ENCODE results near the gene PGLYRP2.

The PGLYRP2 gene

DNA sequence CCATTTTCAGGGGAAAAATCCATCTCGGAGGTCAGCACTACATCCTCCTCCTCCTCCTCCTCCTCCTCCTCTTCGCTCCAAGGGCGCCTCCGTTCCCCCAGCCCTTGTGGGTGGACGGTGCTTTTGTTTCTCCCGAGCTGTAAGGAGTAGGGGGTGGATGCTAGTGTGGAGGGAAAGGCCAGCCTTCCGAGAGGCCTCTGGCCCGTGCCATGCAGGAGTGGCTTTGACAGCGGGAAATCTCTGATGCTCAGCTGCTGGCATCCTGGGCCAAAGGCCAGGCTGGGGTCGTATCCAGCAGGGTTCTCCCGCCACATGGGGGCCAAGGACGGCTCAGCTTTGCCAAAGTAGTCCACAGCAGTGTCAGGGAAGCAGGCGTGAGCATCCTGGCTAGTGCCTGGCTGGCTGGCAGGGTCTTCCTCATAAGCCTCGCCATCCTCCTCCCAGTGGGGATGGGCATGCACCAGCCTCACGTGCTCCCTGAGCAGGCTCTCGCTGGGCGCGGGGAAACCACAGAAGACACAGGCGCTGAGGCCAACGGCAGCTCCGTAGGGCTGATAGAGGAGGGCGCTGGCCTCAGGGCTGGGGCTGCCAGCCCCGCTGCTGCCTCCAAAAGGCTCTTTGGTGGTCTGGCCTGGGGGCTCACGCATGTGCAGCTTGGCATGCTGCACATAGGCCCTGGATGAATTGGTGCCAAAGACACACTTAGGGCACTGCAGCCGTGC lies 40.1 kb downstream of the PGLYRP2 start:
- no peak for DNase-seq (ENCODE audit: low read depth in 2 of 2)

DNA sequence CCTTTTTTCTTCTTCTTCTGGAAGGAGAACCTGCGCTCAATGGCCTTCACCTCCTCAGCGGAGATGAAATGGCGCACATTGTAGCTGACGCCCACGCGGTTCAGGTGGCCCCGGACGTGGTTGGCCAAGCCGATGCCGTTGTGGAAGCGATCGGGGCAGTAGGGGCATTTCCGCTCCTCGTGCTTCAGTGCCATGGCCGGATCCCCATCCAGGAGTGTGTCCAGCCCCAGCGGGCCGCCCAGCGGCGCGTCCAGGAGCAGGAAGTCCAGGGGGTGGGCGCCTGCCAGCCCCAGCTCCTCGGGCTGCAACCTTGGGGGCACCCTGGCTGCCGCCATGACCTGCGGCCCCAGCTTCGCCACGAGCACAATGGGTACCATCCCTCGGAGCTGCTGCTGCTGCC lies 40.7 kb downstream of the PGLYRP2 start:
- DNase-seq (ENCODE audit: low read depth in 2 of 2) = no peak

DNA sequence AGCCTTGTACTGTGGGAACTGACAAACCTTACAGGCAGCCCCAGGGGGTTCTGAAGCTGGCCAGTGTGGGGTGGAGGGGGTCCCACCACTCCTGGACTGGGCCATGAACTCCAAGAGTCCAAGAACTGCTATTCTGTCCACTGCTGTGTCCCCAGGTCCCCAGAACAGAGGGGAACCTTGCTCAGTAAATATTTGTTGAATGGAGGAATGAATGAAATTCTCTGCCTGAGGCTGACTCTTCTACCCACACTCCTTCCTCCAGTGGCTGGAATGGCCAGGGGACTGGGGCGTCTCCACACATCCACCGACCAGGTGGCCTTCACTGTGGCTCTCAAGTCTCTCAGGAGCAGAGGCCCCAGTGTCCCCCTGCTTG lies 41.2 kb downstream of the PGLYRP2 start:
- no peak for DNase-seq (ENCODE audit: low read depth in 2 of 2)

DNA sequence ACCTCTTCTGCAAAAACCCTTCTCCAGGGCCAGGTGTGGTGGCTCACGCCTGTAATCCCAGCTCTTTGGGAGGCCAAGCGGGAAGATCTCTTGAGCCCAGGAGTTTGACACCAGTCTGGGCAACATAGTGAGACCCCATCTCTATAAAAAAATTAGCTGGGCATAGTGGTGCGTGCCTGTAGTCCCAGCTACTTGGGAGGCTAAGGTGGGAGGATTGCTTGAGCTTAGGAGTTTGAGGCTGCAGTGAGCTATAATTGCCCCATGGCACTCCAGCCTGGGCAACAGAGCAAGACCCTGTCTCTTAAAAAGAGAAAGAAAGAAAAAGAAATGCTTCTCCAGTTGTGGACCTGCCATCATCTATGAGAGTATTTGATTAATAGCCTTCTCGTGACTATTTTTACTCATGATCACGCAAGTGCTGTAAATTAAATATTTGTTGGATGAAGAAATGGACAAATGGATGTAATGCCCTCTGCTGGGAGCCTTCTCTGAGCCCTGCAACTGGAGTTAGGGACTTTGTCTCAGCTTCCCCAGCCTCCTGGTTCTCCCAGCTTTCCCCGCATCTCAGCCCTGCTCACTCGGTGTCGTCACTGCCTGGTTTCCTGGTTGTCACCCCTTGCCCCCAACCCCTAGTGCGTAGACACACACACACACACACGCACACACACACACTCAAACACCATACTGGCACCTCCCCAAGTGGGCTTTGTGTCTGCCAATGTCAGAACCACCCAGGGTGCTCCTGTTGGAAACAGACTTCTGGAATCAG lies 41.8 kb downstream of the PGLYRP2 start:
- DNase-seq (ENCODE audit: low read depth in 2 of 2) = no peak

DNA sequence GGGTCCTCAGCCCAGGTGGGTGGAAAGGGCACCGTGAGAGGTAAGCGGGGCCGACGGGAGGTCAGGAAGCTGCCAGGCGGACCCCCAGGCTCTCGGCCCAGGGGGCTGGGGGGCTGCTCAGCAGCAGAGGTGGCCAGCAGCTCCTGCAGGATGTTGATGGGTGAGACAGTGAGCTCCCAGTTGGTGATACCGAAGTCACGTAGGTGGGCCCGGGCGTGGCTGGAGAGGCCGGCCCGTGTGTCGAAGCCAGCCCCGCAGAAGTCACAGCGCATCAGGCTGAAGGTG lies 42.5 kb downstream of the PGLYRP2 start:
- DNase-seq (ENCODE audit: low read depth in 2 of 2) = no peak

DNA sequence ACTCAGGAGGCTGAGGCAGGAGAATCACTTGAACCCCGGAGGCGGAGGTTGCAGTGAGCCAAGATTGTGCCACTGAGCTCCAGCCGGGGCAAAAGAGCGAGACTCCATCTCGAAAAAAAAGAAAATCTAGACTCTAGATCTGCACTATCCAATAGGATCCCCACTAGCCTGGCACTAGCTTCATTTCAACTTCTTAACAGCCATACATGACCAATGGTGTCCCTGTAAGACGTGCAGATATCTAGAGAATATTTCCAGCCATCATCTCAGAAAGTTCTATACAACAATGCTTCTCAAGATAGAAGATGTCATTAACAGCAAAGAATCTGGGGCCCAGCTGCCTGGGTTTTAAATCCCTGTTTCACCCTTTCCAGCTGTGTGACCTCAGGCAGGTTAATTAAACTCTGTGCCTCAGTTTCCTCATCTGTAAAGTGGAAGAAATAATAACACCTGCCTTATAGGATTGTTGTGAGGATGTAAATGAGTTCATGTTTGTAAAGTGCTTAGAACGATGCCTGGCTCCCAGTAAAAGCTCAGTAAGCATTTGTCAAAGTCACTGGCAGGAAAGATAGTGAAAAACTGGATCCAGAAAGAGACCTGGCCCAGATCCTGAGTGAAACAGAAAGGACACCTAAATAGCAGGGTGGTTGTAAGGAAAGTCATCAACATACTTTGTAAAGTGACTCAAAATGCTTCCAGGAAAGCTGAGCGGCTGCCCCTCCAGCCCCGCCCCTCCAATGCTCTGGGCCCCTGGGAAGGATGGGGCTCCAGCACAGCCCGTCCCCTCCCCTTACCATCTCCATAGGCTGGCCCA lies 43.1 kb downstream of the PGLYRP2 start:
- no peak for DNase-seq (ENCODE audit: low read depth in 2 of 2)

DNA sequence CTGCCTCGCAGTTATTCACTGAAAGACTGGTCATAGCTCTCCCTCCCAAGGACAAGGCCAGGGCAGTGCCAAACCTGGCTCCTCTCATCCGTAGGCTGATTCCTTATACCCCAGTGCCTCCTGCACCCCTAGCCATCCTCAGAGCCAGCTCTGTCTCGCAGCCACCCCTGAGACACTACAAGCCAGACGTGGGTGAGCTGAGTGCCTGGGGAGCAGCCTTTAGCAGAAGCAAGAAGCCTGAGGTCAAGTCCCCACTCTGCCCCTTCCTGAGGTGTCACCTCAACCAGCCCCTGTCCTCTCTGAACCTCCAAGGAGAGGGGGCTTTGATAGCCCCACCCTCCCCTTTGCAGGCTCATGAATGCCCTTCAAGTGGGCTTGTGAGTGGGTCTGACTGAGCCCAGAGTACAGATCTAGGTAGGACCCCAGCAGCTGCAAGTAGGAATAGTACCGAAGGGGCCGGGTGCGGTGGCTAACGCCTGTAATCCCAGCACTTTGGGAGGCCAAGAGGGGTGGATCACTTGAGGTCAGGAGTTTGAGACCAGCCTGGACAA lies 45.7 kb downstream of the PGLYRP2 start:
- DNase-seq (ENCODE audit: low read depth in 2 of 2) = no peak

DNA sequence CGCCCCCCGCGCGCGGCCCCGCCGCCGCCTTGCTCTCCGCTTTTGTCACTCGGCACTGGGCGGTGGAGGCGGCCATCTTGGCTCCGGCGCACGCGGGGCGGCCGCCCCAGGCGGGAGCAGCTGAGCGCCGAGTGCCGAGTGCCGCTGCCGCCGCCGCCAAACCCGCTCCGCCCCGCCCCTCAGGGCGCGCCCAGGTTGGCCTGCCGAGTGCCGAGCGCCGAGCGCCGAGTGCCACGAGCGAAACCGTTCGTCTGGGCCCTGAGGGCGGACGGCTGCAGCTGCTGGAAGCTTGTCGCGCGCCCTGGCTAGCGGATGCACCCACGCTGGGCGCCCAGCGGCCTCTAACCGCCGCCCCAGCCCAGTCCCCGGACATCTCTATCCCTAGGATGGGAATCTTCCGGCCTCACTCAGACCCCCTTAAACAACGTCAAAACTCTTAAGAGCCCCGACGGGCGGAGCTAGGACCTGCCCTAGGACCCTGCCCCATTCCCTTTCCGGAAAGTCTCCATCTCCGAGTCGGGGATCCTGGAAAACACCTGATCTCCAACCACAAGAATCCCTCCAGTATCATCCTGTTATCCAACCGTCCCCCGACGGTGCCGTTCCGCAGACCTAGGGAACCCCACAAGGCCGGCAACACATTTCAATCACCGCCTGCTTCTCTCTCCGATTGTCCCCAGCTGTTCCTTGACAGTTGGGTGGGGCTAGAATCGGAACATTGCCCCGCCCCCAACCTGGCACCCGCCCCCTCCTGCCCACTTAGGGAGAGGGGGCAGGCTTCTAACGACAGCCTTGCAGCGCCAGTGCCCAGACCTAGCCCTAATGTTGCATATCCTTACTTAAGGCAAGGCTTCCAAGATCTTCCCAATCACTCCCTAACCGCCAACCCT lies 46.4 kb downstream of the PGLYRP2 start:
- peak; percentile 77 to 84 for DNase-seq (ENCODE audit: low read depth in 2 of 2)

DNA sequence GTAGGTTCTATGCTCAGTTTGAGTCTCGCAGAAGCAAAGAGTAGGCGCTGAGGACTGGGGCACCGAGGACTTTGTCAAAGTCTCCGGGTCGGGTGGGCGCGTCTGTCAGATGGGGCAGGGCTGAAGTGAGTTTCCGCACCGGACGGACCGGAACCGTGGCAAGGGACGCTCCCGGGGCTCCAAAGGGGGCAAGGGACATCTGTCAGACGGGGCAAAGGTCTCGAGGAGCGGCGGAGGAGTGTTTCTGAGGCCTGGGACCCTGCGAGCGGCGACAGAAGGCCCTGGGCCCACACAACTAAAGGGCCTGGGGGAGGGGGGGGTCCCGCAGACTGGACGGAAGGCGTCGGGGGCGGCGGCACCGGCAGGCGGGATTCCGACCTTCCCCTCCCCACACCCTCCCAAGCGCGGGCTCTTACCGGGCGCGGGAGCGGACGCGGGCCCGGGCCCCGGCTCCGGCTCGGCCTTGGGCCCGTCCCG lies 47.2 kb downstream of the PGLYRP2 start:
- no peak for DNase-seq (ENCODE audit: low read depth in 2 of 2)

DNA sequence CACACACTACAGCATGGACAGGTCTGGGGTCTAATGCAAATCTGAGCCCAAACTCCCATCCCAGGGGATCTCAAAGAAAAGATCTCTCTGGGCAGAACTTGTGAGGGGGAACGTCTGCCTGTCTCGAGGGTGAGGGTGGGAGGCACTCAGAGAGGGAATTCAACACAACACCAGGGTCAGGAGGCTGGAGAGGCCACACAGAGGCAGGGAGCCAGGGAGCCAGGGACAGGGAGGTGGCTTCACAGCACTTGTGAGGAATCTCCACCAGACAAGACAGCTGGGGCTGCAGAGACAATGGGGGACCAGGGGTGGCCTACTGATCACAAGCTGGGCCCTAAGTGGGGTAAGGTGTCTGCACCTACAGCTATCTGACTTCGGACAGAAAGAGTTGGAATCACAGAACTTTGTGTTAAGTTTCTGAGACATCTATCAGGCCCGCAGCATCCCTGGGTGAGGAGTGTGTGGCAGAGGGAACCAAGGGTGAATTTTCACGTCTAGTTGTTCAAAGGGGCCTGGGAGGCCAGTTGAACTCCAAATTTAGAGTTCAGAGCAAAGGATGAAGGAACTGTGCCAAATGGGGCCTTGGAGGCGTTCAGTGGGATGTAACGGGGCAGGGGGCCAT lies 47.8 kb downstream of the PGLYRP2 start:
- no peak for DNase-seq (ENCODE audit: low read depth in 2 of 2)

DNA sequence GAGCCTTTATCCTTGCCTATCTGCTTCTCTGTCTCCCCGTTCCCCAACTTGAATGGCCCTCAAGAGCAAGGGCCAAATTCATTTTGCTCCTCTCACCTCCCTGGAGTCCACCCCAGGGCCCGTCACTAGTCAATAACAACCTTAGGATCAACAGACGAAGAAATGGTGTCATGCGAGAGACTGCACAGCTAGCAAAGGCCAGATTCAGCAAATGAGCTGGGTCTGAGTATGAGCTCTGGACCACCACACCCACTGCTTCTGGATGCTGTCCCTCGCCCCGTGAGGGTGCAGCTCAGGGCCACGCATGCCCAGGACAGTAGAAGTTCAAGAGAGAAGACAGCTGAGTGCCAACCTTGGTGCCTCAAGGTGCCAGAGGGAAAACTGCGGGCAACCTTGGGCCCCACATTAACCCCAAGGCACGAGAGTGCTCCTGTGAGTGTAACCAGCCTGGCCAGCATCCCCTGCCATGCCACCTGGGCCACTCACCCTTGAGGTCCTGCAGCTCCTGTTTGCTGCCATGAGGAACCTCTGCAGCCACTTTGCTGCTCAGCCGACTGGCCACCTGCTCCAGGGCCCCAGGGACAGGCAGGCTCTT lies 48.7 kb downstream of the PGLYRP2 start:
- DNase-seq (ENCODE audit: low read depth in 2 of 2) = no peak

DNA sequence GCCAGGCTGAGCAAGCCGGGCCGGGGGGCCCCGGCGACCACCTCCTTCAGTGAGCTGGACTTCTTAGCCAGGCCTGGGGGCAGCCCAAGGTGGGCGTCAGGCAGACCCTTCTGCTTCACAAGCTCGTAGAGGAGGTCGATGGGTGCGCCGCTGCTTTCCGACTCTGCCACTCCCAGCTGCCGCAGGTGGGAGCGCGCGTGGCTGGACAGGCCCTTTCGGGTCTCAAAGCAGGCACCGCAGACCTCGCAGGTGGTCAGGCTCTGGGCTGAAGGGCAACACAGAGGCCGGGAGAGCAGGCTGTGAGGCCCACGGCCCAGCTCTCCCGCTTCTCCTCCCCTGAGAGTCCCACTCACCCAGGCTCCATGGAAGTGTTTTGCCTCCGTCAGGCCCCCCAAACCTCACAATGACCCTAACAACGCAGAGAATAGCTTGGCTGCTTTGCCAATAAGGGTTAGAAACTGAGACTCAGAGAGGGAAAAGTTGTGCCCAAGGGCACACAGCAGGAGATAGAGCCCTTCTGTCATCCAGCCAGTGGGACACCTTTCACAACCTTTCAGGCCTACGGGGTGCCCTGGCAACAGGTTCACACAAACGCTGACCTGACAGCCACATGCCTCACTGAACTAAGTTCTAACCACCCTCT lies 49.4 kb downstream of the PGLYRP2 start:
- no peak for DNase-seq (ENCODE audit: low read depth in 2 of 2)

DNA sequence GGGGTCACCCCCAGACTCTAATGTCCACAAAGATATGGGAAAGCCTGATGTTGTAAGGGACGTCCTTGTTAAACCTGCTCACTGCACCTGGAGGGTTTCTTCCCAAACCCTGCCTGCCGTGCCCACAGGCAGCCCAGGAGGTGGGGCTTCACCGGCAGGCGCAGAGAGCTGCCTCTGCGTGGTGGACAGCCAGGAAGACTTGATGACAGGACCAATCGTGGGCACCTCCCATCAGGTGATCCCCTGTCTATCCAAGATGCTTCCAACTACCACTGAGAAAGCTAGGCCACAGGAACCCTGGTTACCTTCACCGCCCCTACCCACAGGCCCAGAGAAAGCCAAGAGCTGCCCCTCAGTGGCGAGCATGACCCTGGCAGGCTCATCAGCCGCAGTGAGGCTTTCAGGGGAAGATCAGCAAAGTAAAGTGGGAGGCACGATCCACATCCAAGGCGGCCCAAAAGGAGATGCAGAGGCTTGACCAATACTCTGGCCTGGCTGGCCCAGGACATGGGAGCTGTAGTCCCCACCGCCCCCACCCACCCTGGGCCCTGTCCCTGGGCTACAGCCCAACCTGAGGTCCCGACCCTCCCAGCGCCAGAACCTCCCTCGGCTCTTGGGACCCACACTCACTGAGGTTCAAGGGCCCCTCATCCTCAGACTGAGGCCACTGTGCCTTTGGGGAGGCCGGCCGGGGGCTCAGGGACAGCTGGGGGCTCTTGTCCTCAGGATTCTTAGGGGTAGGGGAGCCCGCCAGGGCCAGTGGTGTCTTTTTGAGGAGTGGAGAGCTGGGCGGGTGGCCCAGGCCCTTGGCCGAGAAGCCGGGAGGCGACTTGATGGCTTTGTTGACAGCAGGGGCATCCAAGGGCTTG lies 50.1 kb downstream of the PGLYRP2 start:
- DNase-seq (ENCODE audit: low read depth in 2 of 2) = no peak

DNA sequence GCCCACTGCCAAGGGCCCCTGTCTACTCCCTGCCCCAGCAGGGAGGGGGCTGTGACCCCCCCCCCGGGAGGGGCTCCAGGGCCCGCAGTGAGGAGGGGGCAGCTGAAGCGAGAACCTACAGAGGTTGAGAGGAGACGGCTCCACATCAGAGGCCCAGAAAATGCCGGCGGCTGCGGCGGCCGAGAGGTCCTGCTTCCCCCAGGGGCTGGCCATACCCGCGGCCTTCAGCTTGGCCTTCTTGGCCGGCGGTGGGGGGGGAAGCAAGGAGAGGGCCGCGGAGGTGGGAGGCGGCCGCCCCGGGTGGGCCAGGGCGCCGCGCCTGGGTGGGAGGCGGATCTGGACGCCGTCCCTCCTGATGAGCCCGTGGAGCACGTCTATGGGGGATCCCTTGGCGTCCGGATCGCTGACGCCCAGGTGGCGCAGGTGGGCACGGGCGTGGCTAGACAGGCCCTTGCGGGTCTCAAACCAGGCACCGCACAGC lies 51.3 kb downstream of the PGLYRP2 start:
- no peak for DNase-seq (ENCODE audit: low read depth in 2 of 2)

DNA sequence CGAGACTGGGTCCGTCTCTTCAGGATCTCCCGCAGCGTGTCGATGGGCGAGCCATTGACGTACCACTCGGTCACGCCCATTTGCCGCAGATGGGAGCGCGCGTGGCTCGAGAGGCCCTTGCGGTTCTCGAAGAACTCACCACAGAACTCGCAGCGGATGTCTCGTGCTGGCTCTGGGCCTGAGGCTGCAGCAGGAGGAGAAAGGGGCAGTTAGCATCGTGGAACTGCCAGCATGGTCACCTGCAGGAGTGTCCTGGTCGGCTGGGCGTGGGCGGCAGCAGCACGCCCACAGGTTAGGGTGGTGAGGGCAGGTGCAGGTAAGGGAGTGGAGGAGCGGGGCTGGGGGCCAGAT lies 52.0 kb downstream of the PGLYRP2 start:
- DNase-seq (ENCODE audit: low read depth in 2 of 2) = no peak

DNA sequence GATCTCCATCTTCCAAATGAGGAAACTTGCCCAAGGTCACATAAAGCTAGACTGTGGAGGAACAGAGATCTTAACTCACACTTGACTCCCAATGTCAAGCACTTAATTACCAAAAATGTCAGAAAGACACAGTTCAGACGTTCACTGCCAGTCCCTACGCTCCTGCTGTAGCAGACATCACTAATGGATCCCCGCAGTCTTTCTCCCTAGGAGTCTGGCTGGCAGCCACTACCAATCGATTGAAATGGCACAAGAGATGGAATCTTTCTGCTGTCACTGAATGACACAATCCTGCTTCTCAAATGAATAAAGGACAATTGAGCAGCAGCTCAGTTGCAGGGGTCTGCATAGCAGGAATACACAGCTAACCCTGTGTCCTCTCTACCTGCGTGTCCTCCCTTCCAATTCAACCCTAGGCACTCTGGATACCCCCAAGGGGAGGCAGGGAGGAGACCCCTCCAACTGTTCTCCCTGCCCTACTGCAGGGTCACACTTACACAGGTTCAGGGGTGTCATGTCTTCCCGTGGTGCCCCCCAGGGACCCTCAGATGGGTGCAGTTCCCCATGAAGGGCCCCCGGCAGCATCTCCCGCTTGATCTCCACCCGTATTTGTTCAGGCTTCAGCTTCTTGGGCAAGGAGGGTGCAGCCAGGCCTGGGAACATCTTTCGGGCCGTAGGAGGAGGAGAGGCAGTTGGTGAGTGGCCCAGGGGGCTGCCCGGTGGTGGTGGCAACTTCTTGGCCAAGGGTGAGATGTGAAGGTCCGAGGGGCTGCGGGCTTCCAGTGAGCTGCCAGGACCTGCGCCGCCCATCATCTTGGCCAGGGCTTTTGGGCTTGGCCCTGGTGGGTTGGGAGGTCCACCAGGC lies 52.6 kb downstream of the PGLYRP2 start:
- DNase-seq (ENCODE audit: low read depth in 2 of 2) = no peak

DNA sequence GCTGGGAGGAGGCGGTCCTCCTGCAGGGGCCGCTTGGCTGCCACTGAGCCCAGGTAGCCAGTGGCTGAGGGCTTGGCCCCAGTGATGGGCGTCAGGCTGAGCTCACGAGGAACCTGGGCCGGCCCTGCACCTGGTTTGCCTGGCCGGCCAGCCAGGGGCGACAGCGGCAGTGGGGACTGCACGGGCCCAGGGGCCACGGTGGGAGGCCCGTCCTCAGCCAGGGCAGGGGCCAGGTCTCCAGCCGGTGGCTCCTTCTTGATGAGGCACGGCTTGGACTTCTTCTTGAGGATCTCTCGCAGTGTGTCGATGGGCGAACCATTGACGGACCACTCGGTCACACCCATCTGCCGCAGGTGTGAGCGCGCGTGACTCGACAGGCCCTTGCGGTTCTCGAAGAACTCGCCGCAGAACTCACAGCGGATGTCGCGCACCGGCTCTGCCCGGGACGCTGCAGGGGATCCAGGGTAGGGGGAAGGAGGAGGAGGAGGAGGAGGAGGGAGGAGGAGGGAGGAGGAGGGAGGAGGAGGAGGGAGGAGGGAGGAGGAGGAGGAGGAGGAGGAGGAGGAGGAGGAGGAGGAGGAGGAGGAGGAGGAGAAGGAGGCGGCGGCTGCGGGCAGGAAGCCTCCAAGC lies 53.9 kb downstream of the PGLYRP2 start:
- DNase-seq (ENCODE audit: low read depth in 2 of 2) = no peak
